GM23248 (cell line): Measurements from ENCODE around the gene DAPK1. TPM values are rescaled to one million over a fixed set of nuclear protein-coding genes. Genes with fewer than 3 reads are reported as not detected.

Experiments
- DNase-seq: peaks from one replicate; pipeline ENCODE4 v3.0.0-alpha.2; 2015
- H2AFZ ChIP-seq: fragments of 200-600 bp; sonication (generic); 2 replicates; pipeline ENCODE4 v1.6.1; 2016; ENCODE audit warnings: antibody characterized with exemption
- H3F3A ChIP-seq: fragments of 200-600 bp; sonication (generic); 2 replicates; pipeline ENCODE4 v1.6.1; 2016; ENCODE audit warnings: mild to moderate bottlenecking, antibody characterized with exemption, mixed run types; ENCODE audit not compliant: insufficient read depth
- H3K27ac ChIP-seq: fragments of 200-600 bp; sonication (generic); 2 replicates; pipeline ENCODE4 v1.5.1; 2016; ENCODE audit warnings: mild to moderate bottlenecking
- H3K27me3 ChIP-seq: fragments of 200-600 bp; sonication (generic); replicated peaks from 2 replicates; pipeline ENCODE4 v1.6.1; 2016; ENCODE audit warnings: mild to moderate bottlenecking; ENCODE audit not compliant: insufficient read depth
- H3K36me3 ChIP-seq: fragments of 200-600 bp; sonication (generic); 2 replicates; pipeline ENCODE4 v1.6.1; 2016; ENCODE audit warnings: low read depth, mild to moderate bottlenecking
- H3K4me1 ChIP-seq: fragments of 200-600 bp; sonication (generic); 2 replicates; pipeline ENCODE4 v1.6.1; 2016; ENCODE audit warnings: mild to moderate bottlenecking; ENCODE audit not compliant: insufficient read depth
- H3K4me2 ChIP-seq: fragments of 200-600 bp; sonication (generic); one replicate; pipeline ENCODE4 v1.6.1; 2016; ENCODE audit warnings: mild to moderate bottlenecking; ENCODE audit not compliant: unreplicated experiment
- H3K4me3 ChIP-seq: fragments of 200-600 bp; sonication (generic); 2 replicates; pipeline ENCODE4 v1.5.1; 2016; ENCODE audit warnings: mild to moderate bottlenecking
- H3K79me2 ChIP-seq: fragments of 200-600 bp; sonication (generic); 2 replicates; pipeline ENCODE4 v1.6.1; 2016; ENCODE audit warnings: mild to moderate bottlenecking; ENCODE audit not compliant: insufficient read depth
- H3K9ac ChIP-seq: fragments of 200-600 bp; sonication (generic); 2 replicates; pipeline ENCODE4 v1.6.1; 2016; ENCODE audit warnings: mild to moderate bottlenecking
- H3K9me2 ChIP-seq: fragments of 200-600 bp; sonication (generic); 2 replicates; pipeline ENCODE4 v1.6.1; 2016; ENCODE audit warnings: mixed run types, mild to moderate bottlenecking, moderate library complexity; ENCODE audit not compliant: insufficient read depth
- H3K9me3 ChIP-seq: fragments of 200-600 bp; sonication (generic); one replicate; pipeline ENCODE4 v1.6.1; 2017; ENCODE audit warnings: low read depth
- H4K20me1 ChIP-seq: fragments of 200-600 bp; sonication (generic); 2 replicates; pipeline ENCODE4 v1.6.0; 2016; ENCODE audit not compliant: insufficient read depth
- EZH2 ChIP-seq: fragments of 200-600 bp; sonication (generic); IDR thresholded peaks from 2 replicates; pipeline ENCODE4 v1.6.1; 2018; ENCODE audit warnings: antibody characterized with exemption, mild to moderate bottlenecking; ENCODE audit not compliant: insufficient read depth, poor library complexity, severe bottlenecking
- EZH2phosphoT487 ChIP-seq: fragments of 200-600 bp; sonication (generic); IDR thresholded peaks from 2 replicates; pipeline ENCODE4 v1.6.1; 2018; ENCODE audit warnings: antibody characterized with exemption, moderate library complexity, mild to moderate bottlenecking, low read depth; ENCODE audit not compliant: insufficient read depth
- WGBS, 2 experiments: methylation state at CpG; one replicate each; pipeline ENCODE4 v1.1.6; 2015 to 2017; ENCODE audit warnings: low lambda C conversion rate in 2 of 2, low coverage in 1 of 2; ENCODE audit errors: missing lambda C conversion rate in 2 of 2; 5-methylcytosine and 5-hydroxymethylcytosine counted together
- in situ Hi-C: fragments of 300-500 bp; cut with MboI; formaldehyde crosslinking; loops from 2 replicates; pipeline ENCODE4 v1.15.0; 2020
- polyA plus RNA-seq: library from polyadenylated mRNA; unstranded; fragments of >200 nt; fragmentation: Nextera tagmentation; extraction: Ambion mirVana; gene quantifications from 2 replicates; pipeline ENCODE4 v1.2.1, GENCODE V29; 2016
- total RNA-seq: library from RNA; depleted of rRNA; stranded (reverse); fragments of >200 nt; shearing (Covaris generic); gene quantifications from 2 replicates; pipeline ENCODE4 v1.2.3, GENCODE V29; 2014

Gene DAPK1
- total and polyA plus RNA-seq, 2 experiments from 2014 or later = 1.6 to 1.9 TPM

- H3K79me2 ChIP-seq = no peaks in the 10 kb centered on the region
- H3K36me3 ChIP-seq = no peaks in the 10 kb centered on the region
- 49 to 51% methylated on average over 12 of the region's 12 CpGs for WGBS, 2 experiments
- H2AFZ ChIP-seq = no peak overlapping the region
- peak; percentile 4 for DNase-seq
- H3F3A ChIP-seq = no peaks in the 10 kb centered on the region
- no peak overlapping the region for H3K27ac ChIP-seq
- H3K9me3 ChIP-seq = no peaks in the 10 kb centered on the region
- no peaks in the 10 kb centered on the region for H3K27me3 ChIP-seq
- TF ChIP-seq EZH2phosphoT487 (no peak), EZH2 (no peak)
- no peak overlapping the region for H3K9ac ChIP-seq
- no peaks in the 10 kb centered on the region for H4K20me1 ChIP-seq
- H3K4me1 ChIP-seq = no peaks in the 10 kb centered on the region
- in situ Hi-C loops = no loop called here
- no peaks in the 10 kb centered on the region for H3K9me2 ChIP-seq
- H3K4me2 ChIP-seq = no peak overlapping the region
- H3K4me3 ChIP-seq = no peak overlapping the region
These were observed 18.7 kb downstream of the DAPK1 start for GRCh38 chr9:87516222-87516925.

- H3K27ac ChIP-seq = no peak overlapping the region
- in situ Hi-C loops = no loop called here
These were observed 19.2 kb downstream of the DAPK1 start for GRCh38 chr9:87516926-87517290.

GRCh38 chr9:87517732-87518131, 20.1 kb downstream of the DAPK1 start:
- H2AFZ ChIP-seq = no peak overlapping the region
- 67 to 70% methylated on average over 6 of the region's 6 CpGs for WGBS, 2 experiments

More at GRCh38 chr9:87516926-87517290, 19.2 kb downstream of the DAPK1 start:
- Histone ChIP-seq H3K4me3 (no peak overlapping the region), H3K4me1 (no peaks in the 10 kb centered on the region), H3K4me2 (no peak overlapping the region), H3K27me3 (no peaks in the 10 kb centered on the region), H3K36me3 (no peaks in the 10 kb centered on the region), H3K79me2 (no peaks in the 10 kb centered on the region), H3K9me2 (no peaks in the 10 kb centered on the region), H3K9me3 (no peaks in the 10 kb centered on the region), H3K9ac (no peak overlapping the region), H3F3A (no peaks in the 10 kb centered on the region), H4K20me1 (no peaks in the 10 kb centered on the region), H2AFZ (no peak overlapping the region)
- no peak for DNase-seq
- TF ChIP-seq EZH2 = no peak
- TF ChIP-seq EZH2phosphoT487 = no peak
- WGBS, 2 experiments = 72 to 83% methylated on average over 3 of the region's 3 CpGs

GRCh38 chr9:87518702-87519335, 21.2 kb downstream of the DAPK1 start:
- Histone ChIP-seq H2AFZ (no peak overlapping the region), H3K9me3 (no peaks in the 10 kb centered on the region), H4K20me1 (no peaks in the 10 kb centered on the region), H3K4me3 (no peak overlapping the region), H3K9me2 (no peaks in the 10 kb centered on the region), H3K27me3 (no peaks in the 10 kb centered on the region; the same call in 1 of the 2 replicates), H3K79me2 (no peaks in the 10 kb centered on the region), H3K4me2 (no peak overlapping the region), H3K4me1 (no peaks in the 10 kb centered on the region), H3K36me3 (no peaks in the 10 kb centered on the region), H3K9ac (no peak overlapping the region), H3F3A (no peaks in the 10 kb centered on the region), H3K27ac (no peak overlapping the region)
- in situ Hi-C loops = no loop called here
- DNase-seq = peak; percentile 17
- 42 to 49% methylated on average over 12 of the region's 12 CpGs for WGBS, 2 experiments
- TF ChIP-seq EZH2phosphoT487 (no peak), EZH2 (no peak)

More at GRCh38 chr9:87517732-87518131, 20.1 kb downstream of the DAPK1 start:
- in situ Hi-C loops = no loop called here
- H3K27me3 ChIP-seq = no peaks in the 10 kb centered on the region
- H3K9ac ChIP-seq = no peak overlapping the region
- H3K27ac ChIP-seq = no peak overlapping the region
- H3K79me2 ChIP-seq = no peaks in the 10 kb centered on the region
- H4K20me1 ChIP-seq = no peaks in the 10 kb centered on the region
- no peak overlapping the region for H3K4me2 ChIP-seq
- no peaks in the 10 kb centered on the region for H3K9me2 ChIP-seq
- DNase-seq = no peak
- H3K36me3 ChIP-seq = no peaks in the 10 kb centered on the region
- no peak for TF ChIP-seq EZH2
- no peaks in the 10 kb centered on the region for H3K9me3 ChIP-seq
- H3K4me3 ChIP-seq = no peak overlapping the region
- no peaks in the 10 kb centered on the region for H3F3A ChIP-seq
- H3K4me1 ChIP-seq = no peaks in the 10 kb centered on the region
